Measurements from ENCODE around the gene NFATC1.

Gene NFATC1

GRCh38 chr18:79510046-79510685, 114.4 kb downstream of the NFATC1 start:
- Histone ChIP-seq H3K4me1 (ENCODE audit: control insufficient read depth, insufficient read depth, low read length, poor library complexity, severe bottlenecking) (peaks cover 18% of the 10 kb centered on the region), H3K27me3 (replicated peaks; ENCODE audit: control insufficient read depth, insufficient read depth, low read length, poor library complexity, severe bottlenecking) (no peaks in the 10 kb centered on the region), H3K9me3 (ENCODE audit: control insufficient read depth, low read length) (no peaks in the 10 kb centered on the region), H3K27ac (ENCODE audit: insufficient read depth, low read length, poor library complexity, severe bottlenecking) (no peak overlapping the region), H3K36me3 (ENCODE audit: control insufficient read depth, insufficient read depth, low read length) (peaks cover 22% of the 10 kb centered on the region), H3K4me3 (ENCODE audit: insufficient read depth, low read depth, low read length, poor library complexity, severe bottlenecking) (no peak overlapping the region)
- no peak for DNase-seq

GRCh38 chr18:79510731-79511241, 115.1 kb downstream of the NFATC1 start:
- Histone ChIP-seq H3K27me3 (replicated peaks; ENCODE audit: control insufficient read depth, insufficient read depth, low read length, poor library complexity, severe bottlenecking) (no peaks in the 10 kb centered on the region), H3K9me3 (ENCODE audit: control insufficient read depth, low read length) (no peaks in the 10 kb centered on the region), H3K4me3 (ENCODE audit: insufficient read depth, low read depth, low read length, poor library complexity, severe bottlenecking) (no peak overlapping the region), H3K4me1 (ENCODE audit: control insufficient read depth, insufficient read depth, low read length, poor library complexity, severe bottlenecking) (peaks cover 16% of the 10 kb centered on the region), H3K36me3 (ENCODE audit: control insufficient read depth, insufficient read depth, low read length) (peaks cover 22% of the 10 kb centered on the region), H3K27ac (ENCODE audit: insufficient read depth, low read length, poor library complexity, severe bottlenecking) (no peak overlapping the region)
- DNase-seq = no peak

DNA sequence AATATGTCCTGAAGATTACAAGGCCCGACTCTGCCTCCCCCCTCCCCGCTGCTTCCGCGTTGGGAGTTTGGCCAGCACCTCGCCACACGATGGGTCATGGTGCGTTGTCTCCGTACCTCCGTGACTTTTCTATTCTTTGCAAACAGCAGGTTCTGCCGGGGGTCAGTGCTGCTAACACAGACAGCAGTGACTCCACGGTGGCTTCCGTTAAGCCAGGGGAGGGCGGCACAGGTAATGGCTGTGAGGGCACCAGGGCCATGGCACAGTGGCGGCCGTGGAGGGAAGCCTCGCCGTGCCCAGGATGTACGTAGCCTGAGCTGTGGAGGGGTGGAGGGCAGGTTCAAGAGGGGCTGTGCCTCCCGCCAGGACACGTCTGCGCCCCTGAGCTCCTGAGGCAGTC, 115.5 kb downstream of the NFATC1 start:
- H3K27ac ChIP-seq (ENCODE audit: insufficient read depth, low read length, poor library complexity, severe bottlenecking) = no peak overlapping the region
- H3K4me1 ChIP-seq (ENCODE audit: control insufficient read depth, insufficient read depth, low read length, poor library complexity, severe bottlenecking) = peaks cover 15% of the 10 kb centered on the region
- no peak for DNase-seq
- H3K9me3 ChIP-seq (ENCODE audit: control insufficient read depth, low read length) = no peaks in the 10 kb centered on the region
- H3K36me3 ChIP-seq (ENCODE audit: control insufficient read depth, insufficient read depth, low read length) = peaks cover 22% of the 10 kb centered on the region
- H3K27me3 ChIP-seq (replicated peaks; ENCODE audit: control insufficient read depth, insufficient read depth, low read length, poor library complexity, severe bottlenecking) = no peaks in the 10 kb centered on the region
- no peak overlapping the region for H3K4me3 ChIP-seq (ENCODE audit: insufficient read depth, low read depth, low read length, poor library complexity, severe bottlenecking)

DNA sequence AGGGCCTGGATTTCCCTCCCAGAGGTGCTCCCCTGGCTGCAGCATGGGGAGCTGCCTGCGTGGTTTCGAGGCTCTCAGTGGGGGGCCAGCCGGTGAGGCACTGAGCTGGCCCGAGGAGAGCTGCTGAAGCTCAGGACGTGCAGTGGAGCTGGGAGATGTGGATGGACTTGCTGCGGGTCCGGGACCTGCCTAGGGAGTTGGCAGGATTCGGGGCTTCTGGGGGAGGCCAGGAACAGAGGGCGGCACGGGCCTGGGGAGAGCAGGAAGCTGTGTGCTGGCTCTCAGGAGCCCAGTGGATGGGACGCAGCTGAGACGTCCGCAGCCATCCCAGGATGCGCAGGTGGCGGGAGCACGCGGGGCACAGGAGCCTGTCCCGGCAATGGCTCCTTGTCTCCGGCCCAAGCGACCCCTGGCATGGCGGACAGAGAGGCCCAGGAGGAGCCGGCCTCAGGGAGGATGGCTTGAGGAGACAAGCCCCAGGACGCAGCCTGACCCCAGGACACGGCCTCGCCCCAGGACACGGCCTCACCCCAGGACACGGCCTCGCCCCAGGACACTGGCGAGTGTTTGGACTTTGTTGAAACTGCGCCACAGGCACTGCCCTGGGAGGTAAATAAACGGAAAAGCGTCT, 116.1 kb downstream of the NFATC1 start:
- H3K9me3 ChIP-seq (ENCODE audit: control insufficient read depth, low read length) = no peaks in the 10 kb centered on the region
- no peak overlapping the region for H3K27ac ChIP-seq (ENCODE audit: insufficient read depth, low read length, poor library complexity, severe bottlenecking)
- H3K4me1 ChIP-seq (ENCODE audit: control insufficient read depth, insufficient read depth, low read length, poor library complexity, severe bottlenecking) = peaks cover 14% of the 10 kb centered on the region
- no peak for DNase-seq
- peaks cover 22% of the 10 kb centered on the region for H3K36me3 ChIP-seq (ENCODE audit: control insufficient read depth, insufficient read depth, low read length)
- no peak overlapping the region for H3K4me3 ChIP-seq (ENCODE audit: insufficient read depth, low read depth, low read length, poor library complexity, severe bottlenecking)
- H3K27me3 ChIP-seq (replicated peaks; ENCODE audit: control insufficient read depth, insufficient read depth, low read length, poor library complexity, severe bottlenecking) = no peaks in the 10 kb centered on the region

DNA sequence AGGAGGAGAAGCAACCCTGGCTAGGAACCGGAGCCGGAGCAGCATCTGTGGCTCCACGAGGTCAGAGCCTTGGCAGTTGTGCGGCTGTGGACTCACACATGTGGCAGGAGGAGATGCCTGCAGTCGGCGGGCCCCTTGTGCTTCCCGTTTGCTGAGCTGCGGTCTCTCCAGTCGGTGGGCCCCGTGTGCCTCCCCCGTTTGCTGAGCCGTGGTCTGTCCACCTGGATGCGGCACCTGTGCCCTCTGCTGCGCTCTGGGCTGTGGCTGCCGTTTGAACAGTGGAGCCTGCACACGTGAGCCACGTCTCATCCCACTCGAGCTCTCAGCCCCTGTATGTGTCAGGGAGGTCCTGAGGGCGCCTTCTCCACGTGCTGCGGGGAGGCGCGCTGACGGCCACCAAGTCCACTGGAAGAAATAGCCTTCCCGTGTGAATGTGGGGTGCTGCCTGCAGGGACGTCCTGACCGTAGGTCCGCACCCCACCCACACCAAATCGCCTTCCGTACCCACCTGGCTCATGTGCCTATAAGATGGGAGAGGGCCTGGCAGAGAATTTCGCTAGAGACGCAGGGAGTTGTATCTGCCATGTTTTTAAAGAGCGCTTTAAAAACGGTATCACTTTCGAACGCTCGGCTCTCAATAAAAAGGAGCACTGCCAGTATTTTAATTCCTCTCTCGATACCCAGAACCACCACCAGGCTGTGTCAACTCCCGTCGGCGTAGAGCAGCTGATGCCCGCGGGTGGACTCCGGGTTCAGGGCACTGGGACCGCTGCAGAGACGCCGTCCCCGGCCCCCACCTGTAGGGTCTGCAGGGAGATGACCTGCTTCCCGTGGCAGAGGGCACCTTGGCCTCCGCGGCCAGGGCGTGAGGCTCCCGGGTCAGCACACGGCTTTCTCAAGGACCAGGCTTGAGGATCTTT, 117.0 kb downstream of the NFATC1 start:
- Histone ChIP-seq H3K4me3 (ENCODE audit: insufficient read depth, low read depth, low read length, poor library complexity, severe bottlenecking) (no peak overlapping the region), H3K9me3 (ENCODE audit: control insufficient read depth, low read length) (no peaks in the 10 kb centered on the region), H3K36me3 (ENCODE audit: control insufficient read depth, insufficient read depth, low read length) (peaks cover 22% of the 10 kb centered on the region), H3K27ac (ENCODE audit: insufficient read depth, low read length, poor library complexity, severe bottlenecking) (no peak overlapping the region), H3K27me3 (replicated peaks; ENCODE audit: control insufficient read depth, insufficient read depth, low read length, poor library complexity, severe bottlenecking) (no peaks in the 10 kb centered on the region), H3K4me1 (ENCODE audit: control insufficient read depth, insufficient read depth, low read length, poor library complexity, severe bottlenecking) (peaks cover 17% of the 10 kb centered on the region)
- DNase-seq = no peak

DNA sequence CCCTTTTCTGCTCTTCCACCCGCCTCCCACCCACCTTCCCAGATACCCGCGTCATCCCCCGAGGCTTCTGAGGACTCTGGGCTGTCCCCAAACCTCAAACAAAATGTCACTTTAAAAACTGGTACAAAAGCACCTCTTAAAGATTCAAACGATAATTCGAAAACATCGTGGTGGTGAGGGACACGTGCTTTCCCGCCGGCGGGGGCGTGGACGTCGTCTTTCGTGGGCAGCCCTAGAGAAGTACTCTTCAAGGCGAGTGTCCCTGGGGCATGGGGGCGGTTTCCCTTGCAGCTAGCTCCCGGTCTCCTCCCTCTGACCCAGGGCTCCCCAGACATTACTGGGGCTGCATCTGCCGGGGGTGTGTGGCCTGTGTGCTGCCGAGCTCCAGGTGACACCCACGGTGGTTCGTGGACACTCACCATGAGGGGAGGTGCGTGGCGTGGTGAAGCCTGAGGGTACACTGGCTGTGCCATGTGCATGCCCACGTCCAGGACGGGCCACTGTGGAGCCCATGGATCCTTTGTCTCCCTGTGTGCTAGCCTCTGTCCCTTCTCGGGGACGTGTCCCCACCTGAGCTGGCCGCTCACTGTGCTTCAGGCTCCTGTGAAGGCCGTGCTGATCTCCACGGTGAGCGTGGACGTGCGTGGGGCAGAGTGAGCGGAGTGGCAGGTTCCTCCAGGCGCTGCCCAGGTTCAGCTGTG, 117.8 kb downstream of the NFATC1 start:
- no peaks in the 10 kb centered on the region for H3K27me3 ChIP-seq (replicated peaks; ENCODE audit: control insufficient read depth, insufficient read depth, low read length, poor library complexity, severe bottlenecking)
- no peak for DNase-seq
- H3K27ac ChIP-seq (ENCODE audit: insufficient read depth, low read length, poor library complexity, severe bottlenecking) = no peak overlapping the region
- H3K4me1 ChIP-seq (ENCODE audit: control insufficient read depth, insufficient read depth, low read length, poor library complexity, severe bottlenecking) = peaks cover 25% of the 10 kb centered on the region
- no peaks in the 10 kb centered on the region for H3K9me3 ChIP-seq (ENCODE audit: control insufficient read depth, low read length)
- H3K36me3 ChIP-seq (ENCODE audit: control insufficient read depth, insufficient read depth, low read length) = peaks cover 22% of the 10 kb centered on the region
- no peak overlapping the region for H3K4me3 ChIP-seq (ENCODE audit: insufficient read depth, low read depth, low read length, poor library complexity, severe bottlenecking)

- Histone ChIP-seq H3K4me3 (ENCODE audit: insufficient read depth, low read depth, low read length, poor library complexity, severe bottlenecking) (no peak overlapping the region), H3K9me3 (ENCODE audit: control insufficient read depth, low read length) (no peaks in the 10 kb centered on the region), H3K27ac (ENCODE audit: insufficient read depth, low read length, poor library complexity, severe bottlenecking) (peak overlapping the region; percentile 71), H3K27me3 (replicated peaks; ENCODE audit: control insufficient read depth, insufficient read depth, low read length, poor library complexity, severe bottlenecking) (no peaks in the 10 kb centered on the region), H3K36me3 (ENCODE audit: control insufficient read depth, insufficient read depth, low read length) (peaks cover 14% of the 10 kb centered on the region), H3K4me1 (ENCODE audit: control insufficient read depth, insufficient read depth, low read length, poor library complexity, severe bottlenecking) (peaks cover 34% of the 10 kb centered on the region)
- no peak for DNase-seq
Measured at GRCh38 chr18:79515331-79515730, 119.6 kb downstream of the NFATC1 start.

DNA sequence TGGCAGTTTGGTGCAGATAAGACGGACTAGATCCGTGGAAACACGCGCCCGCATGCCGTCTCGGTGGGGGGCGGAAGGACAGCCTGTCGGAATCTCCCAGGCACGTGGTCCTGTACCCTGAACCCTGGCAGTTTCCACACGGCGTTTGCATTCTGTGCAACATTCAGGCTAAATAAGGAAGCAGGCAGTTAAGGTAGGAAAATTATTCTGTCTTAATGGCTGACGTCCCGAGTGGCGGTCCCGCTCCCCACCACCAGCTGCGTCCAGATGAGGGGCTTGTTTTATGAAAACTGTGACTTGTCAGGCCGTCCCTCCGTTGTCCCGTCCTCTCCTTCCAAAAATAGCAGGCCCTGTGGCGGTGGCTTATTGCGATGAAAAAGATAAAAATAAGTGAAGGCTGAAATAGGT, 120.2 kb downstream of the NFATC1 start:
- H3K27ac ChIP-seq (ENCODE audit: insufficient read depth, low read length, poor library complexity, severe bottlenecking) = peak overlapping the region; percentile 71
- H3K9me3 ChIP-seq (ENCODE audit: control insufficient read depth, low read length) = no peaks in the 10 kb centered on the region
- no peak for DNase-seq
- H3K36me3 ChIP-seq (ENCODE audit: control insufficient read depth, insufficient read depth, low read length) = peaks cover 14% of the 10 kb centered on the region
- H3K4me3 ChIP-seq (ENCODE audit: insufficient read depth, low read depth, low read length, poor library complexity, severe bottlenecking) = peak overlapping the region; percentile 24
- H3K4me1 ChIP-seq (ENCODE audit: control insufficient read depth, insufficient read depth, low read length, poor library complexity, severe bottlenecking) = peaks cover 40% of the 10 kb centered on the region
- H3K27me3 ChIP-seq (replicated peaks; ENCODE audit: control insufficient read depth, insufficient read depth, low read length, poor library complexity, severe bottlenecking) = no peaks in the 10 kb centered on the region

DNA sequence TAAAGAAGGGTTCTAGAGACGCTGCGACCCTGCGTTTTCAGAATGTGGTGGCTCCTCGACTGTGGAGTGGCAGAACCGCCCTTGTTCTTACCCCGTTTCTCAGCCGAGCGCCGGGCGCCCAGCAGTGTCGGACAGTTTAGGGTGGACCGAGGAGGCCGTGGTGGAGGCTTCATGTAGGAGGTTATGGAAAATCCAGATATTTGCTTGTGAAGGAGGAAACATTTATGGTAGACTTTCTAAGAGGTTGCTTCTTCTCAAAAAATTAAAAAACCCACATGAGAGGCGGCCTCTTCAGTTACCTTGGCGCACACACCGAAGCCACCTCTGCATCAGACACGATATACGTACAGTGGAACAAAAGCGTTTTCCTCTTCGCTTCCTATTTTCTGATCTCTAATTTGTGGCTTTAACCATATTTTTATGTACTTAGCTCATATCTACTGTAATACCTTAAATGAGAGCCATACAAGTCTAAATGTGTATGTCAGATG, 120.8 kb downstream of the NFATC1 start:
- Histone ChIP-seq H3K4me3 (ENCODE audit: insufficient read depth, low read depth, low read length, poor library complexity, severe bottlenecking) (peak overlapping the region; percentile 24), H3K4me1 (ENCODE audit: control insufficient read depth, insufficient read depth, low read length, poor library complexity, severe bottlenecking) (peaks cover 45% of the 10 kb centered on the region), H3K36me3 (ENCODE audit: control insufficient read depth, insufficient read depth, low read length) (peaks cover 14% of the 10 kb centered on the region), H3K9me3 (ENCODE audit: control insufficient read depth, low read length) (no peaks in the 10 kb centered on the region), H3K27me3 (replicated peaks; ENCODE audit: control insufficient read depth, insufficient read depth, low read length, poor library complexity, severe bottlenecking) (no peaks in the 10 kb centered on the region), H3K27ac (ENCODE audit: insufficient read depth, low read length, poor library complexity, severe bottlenecking) (peak overlapping the region; percentile 71)
- peak in 1 of 3 donors; percentile 12 for DNase-seq
